Myocyte (in vitro differentiated cells): ENCODE data around the gene DDX39B. TPM values are rescaled to one million over a fixed set of nuclear protein-coding genes. Genes with fewer than 3 reads are reported as not detected.
A peak's percentile ranks its signal among the peaks of the same experiment; 100 is the strongest.
"Not testable (repeated sequence)": the region's sequence is repeated elsewhere in the genome, so short reads cannot be mapped to it uniquely, and the experiment has no call there.

ENCODE experiments used
- DNase-seq: peaks from one replicate; pipeline ENCODE4 v3.0.0-alpha.2; 2012; ENCODE audit warnings: low read depth
- polyA plus RNA-seq: library from polyadenylated mRNA; unstranded; fragments of >200 nt; gene quantifications from one replicate; pipeline ENCODE4 v1.2.1, GENCODE V29; 2012; ENCODE audit warnings: missing spikeins
- total RNA-seq: library from RNA; depleted of rRNA; stranded (reverse); fragments of >200 nt; gene quantifications from 2 replicates; pipeline ENCODE4 v1.2.3, GENCODE V29; 2014

DDX39B gene
- total RNA-seq, result 290 and 382 TPM in 2 replicates
- polyA plus RNA-seq, result 247 TPM

GRCh38 chr6:31541658-31542521, at the start of gene DDX39B:
Gene DDX39B (minus strand): TSS chr6:31542003. CDS start chr6:31540532, 1,471 bp downstream.
- DNase-seq, result peak; percentile 98

- DNase-seq, result not testable (repeated sequence)
Measured at GRCh38 chr6:31590691-31591090, 48.9 kb upstream of the DDX39B start.

- DNase-seq, result peak; percentile 27
Measured at GRCh38 chr6:31588871-31589650, 47.3 kb upstream of the DDX39B start.

GRCh38 chr6:31587791-31588777, 46.3 kb upstream of the DDX39B start:
- no peak for DNase-seq

- no peak for DNase-seq
Measured at GRCh38 chr6:31586599-31587281, 44.9 kb upstream of the DDX39B start.

GRCh38 chr6:31586008-31586407, 44.2 kb upstream of the DDX39B start, which contains the start of gene LST1:
Gene LST1 (plus strand): TSS chr6:31586277. CDS start chr6:31587300, 1,023 bp downstream.
- DNase-seq, result no peak

- DNase-seq, result no peak
Measured at GRCh38 chr6:31585491-31585890, 43.7 kb upstream of the DDX39B start.

- no peak for DNase-seq
Measured at GRCh38 chr6:31582230-31582643, 40.4 kb upstream of the DDX39B start, which contains the start of gene LTB. Gene LTB (minus strand): TSS chr6:31582424. CDS start chr6:31582417, 7 bp downstream.

- no peak for DNase-seq
Measured at GRCh38 chr6:31581434-31582229, 39.8 kb upstream of the DDX39B start.

GRCh38 chr6:31580807-31581433, 39.1 kb upstream of the DDX39B start:
- DNase-seq, result peak; percentile 82

GRCh38 chr6:31580438-31580740, 38.6 kb upstream of the DDX39B start:
- DNase-seq, result no peak

GRCh38 chr6:31579546-31580437, 38.0 kb upstream of the DDX39B start:
- no peak for DNase-seq

GRCh38 chr6:31579119-31579505, 37.3 kb upstream of the DDX39B start:
- DNase-seq, result no peak

- no peak for DNase-seq
Measured at GRCh38 chr6:31578184-31579118, 36.6 kb upstream of the DDX39B start.

GRCh38 chr6:31577579-31577966, 35.8 kb upstream of the DDX39B start:
- no peak for DNase-seq

- DNase-seq, result no peak
Measured at GRCh38 chr6:31576897-31577578, 35.2 kb upstream of the DDX39B start.
